ENCODE data around the gene SPATS2. TPM values are rescaled to one million over a fixed set of nuclear protein-coding genes. Genes with fewer than 3 reads are reported as not detected.
A peak's percentile ranks its signal among the peaks of the same experiment; 100 is the strongest.

Gene SPATS2
- total and polyA plus RNA-seq, 2 of the 4 experiments (the other 2 are of a cell fraction): 50.6 to 63.3 TPM

GRCh38 chr12:49330631-49331379 lies 36.5 kb upstream of the SPATS2 start:
- Histone ChIP-seq H4K91ac (ENCODE audit: insufficient read depth, low read depth, low read length) (no peak overlapping the region), H2AK5ac (ENCODE audit: low read depth, low read length) (0 out of 2 replicates have a peak overlapping the region, but pooled peaks have one; percentile 21), H4K8ac (ENCODE audit: low read depth in 2 of 2, low read length in 2 of 2) (no peak overlapping the region), H4K20me1 (ENCODE audit: insufficient read depth, low read length) (no peaks in the 10 kb centered on the region), H2BK5ac (ENCODE audit: low read depth, low read length, poor library complexity, severe bottlenecking) (no peak overlapping the region), H3K4me3 (ENCODE audit: insufficient read depth, low read depth, low read length) (no peak overlapping the region), H3K79me1 (ENCODE audit: low read depth in 1 of 2, low read length in 2 of 2) (peaks cover 0 to 14% of the 10 kb centered on the region in 2 experiments; a peak in 1 of 4 replicates), H3K4me2 (ENCODE audit: low read depth, low read length) (no peak overlapping the region), H2AFZ (replicated peaks; ENCODE audit: low read length, poor library complexity) (peak overlapping the region; percentile 82), H3K4me1 (ENCODE audit: control insufficient read depth, insufficient read depth, low read length) (no peaks in the 10 kb centered on the region), H4K5ac (ENCODE audit: low read depth, low read length) (no peak overlapping the region), H3K56ac (ENCODE audit: extremely low read depth, insufficient read depth, low read length) (no peak overlapping the region), H3K36me3 (ENCODE audit: control insufficient read depth, insufficient read depth, low read length) (peaks cover 6% of the 10 kb centered on the region), H2AK9ac (replicated peaks; ENCODE audit: low read depth, low read length, poor library complexity) (peak overlapping the region; percentile 84), H2BK20ac (ENCODE audit: low read depth, low read length) (no peak overlapping the region), H2BK120ac (ENCODE audit: low read depth, low read length) (no peak overlapping the region), H3K4ac (ENCODE audit: low read depth, low read length) (no peak overlapping the region), H3K18ac (ENCODE audit: low read depth, low read length) (no peak overlapping the region), H3K9ac (ENCODE audit: low read depth, low read length) (no peak overlapping the region), H3K27ac (ENCODE audit: insufficient read depth, low read length) (no peak overlapping the region), H3K14ac (replicated peaks; ENCODE audit: low read depth, low read length) (no peak overlapping the region), H3K23ac (ENCODE audit: low read depth, low read length) (no peak overlapping the region), H2BK15ac (ENCODE audit: low read depth, low read length) (no peak overlapping the region), H3K27me3 (ENCODE audit: control insufficient read depth, insufficient read depth, low read length) (peaks cover 16% of the 10 kb centered on the region), H3K9me1 (ENCODE audit: insufficient read depth, low read length) (no peaks in the 10 kb centered on the region), H3K9me3 (ENCODE audit: control insufficient read depth, insufficient read depth, low read length) (no peaks in the 10 kb centered on the region)
- BruUV-seq (replicated peaks): no TSS peak
- TF ChIP-seq CHD1 (IDR thresholded peaks at IDR 0.05; ENCODE audit: low read depth, low read length): no peak
- TF ChIP-seq FOS (IDR thresholded peaks at IDR 0.05; ENCODE audit: low read depth, low read length): no peak
- no peak for TF ChIP-seq NFE2L2 (IDR thresholded peaks at IDR 0.05; ENCODE audit: low read depth, low read length)
- no peak for TF ChIP-seq CTCF (conservative IDR thresholded peaks at IDR 0.05; ENCODE audit: low read depth, low read length)
- no peak for TF ChIP-seq MAFK (IDR thresholded peaks at IDR 0.05; ENCODE audit: low read depth, low read length)
- TF ChIP-seq POLR2A (IDR thresholded peaks at IDR 0.05; ENCODE audit: low read depth, low read length): no peak
- in situ Hi-C loops (cut with MboI; ENCODE audit: low sequenced_read_pairs): no loop called here
- no peak; the same call in 1 of the 2 replicates for ATAC-seq (ENCODE audit: low read depth)
- DNase-seq: no peak
- WGBS, 2 experiments (ENCODE audit: extremely low coverage in 2 of 2, insufficient read length in 1 of 2): 100% methylated on average over 2 of the region's 14 CpGs; no CpG with 5 or more reads in 1 of the 2 experiments
- ChIA-PET POLR2A (ENCODE audit: unreplicated experiment) (no interaction called here), CTCF (interaction anchor here (0.6 to 3.6 kb wide), 20 partner anchors 8 to 295 kb away, joined by 3 to 25 read pairs (median 4); partner anchors contain the start of genes DNAJC22 and TROAP)
- intact Hi-C loops (cut with micrococcal nuclease): loop anchor here (1.0 to 2.0 kb wide), 2 partner anchors 183 to 250 kb away; no protein-coding TSS in a partner anchor
- dilution Hi-C loops (cut with HindIII; ENCODE audit: low sequenced_read_pairs, unreplicated experiment): no loop called here

Measured in IMR-90 (cell line).